Neutrophil (primary cell): ENCODE measurements around the gene ZFP28.

Experiments used
- H3K27ac ChIP-seq: fragments of 200-600 bp; sonication (generic); 2 replicates; pipeline ENCODE4 v1.5.1; 2016; ENCODE audit warnings: mild to moderate bottlenecking, moderate library complexity
- H3K27me3 ChIP-seq: fragments of 200-600 bp; sonication (generic); 2 replicates; pipeline ENCODE4 v1.6.0; 2016; ENCODE audit warnings: mild to moderate bottlenecking
- H3K36me3 ChIP-seq: fragments of 200-600 bp; sonication (generic); 2 replicates; pipeline ENCODE4 v1.5.1; 2017
- H3K4me1 ChIP-seq, 2 experiments: fragments of 200-600 bp in 1 of 2; sonication (generic) in 1 of 2; 1 replicate in 1 of 2; 2 replicates in 1 of 2; pipeline versions ENCODE4 v1.5.1 to v1.6.1; 2013 to 2016; ENCODE audit warnings: low read depth in 1 of 2, low read length in 1 of 2, mild to moderate bottlenecking in 1 of 2, moderate library complexity in 1 of 2; ENCODE audit not compliant: control insufficient read depth in 1 of 2, insufficient read depth in 1 of 2
- H3K4me3 ChIP-seq, 2 experiments: fragments of 200-600 bp in 1 of 2; sonication (generic) in 1 of 2; 1 replicate in 1 of 2; 2 replicates in 1 of 2; pipeline ENCODE4 v1.5.1; 2013 to 2016; ENCODE audit warnings: low read depth in 1 of 2, low read length in 1 of 2, mild to moderate bottlenecking in 1 of 2, moderate library complexity in 1 of 2
- H3K9me3 ChIP-seq: fragments of 200-600 bp; sonication (generic); 2 replicates; pipeline ENCODE4 v1.5.1; 2016
- CTCF ChIP-seq: fragments of 200-600 bp; sonication (generic); IDR thresholded peaks from 2 replicates; pipeline ENCODE4 v1.5.1; 2016; ENCODE audit warnings: antibody characterized with exemption

ZFP28 gene

GRCh38 chr19:56573914-56574313, 35.2 kb downstream of the ZFP28 start:
- Histone ChIP-seq H3K36me3 (no peaks in the 10 kb centered on the region), H3K9me3 (peaks cover 58% of the 10 kb centered on the region), H3K4me1 (no peaks in the 10 kb centered on the region), H3K27ac (no peak overlapping the region), H3K27me3 (no peaks in the 10 kb centered on the region), H3K4me3 (no peak overlapping the region)
- no peak for TF ChIP-seq CTCF

GRCh38 chr19:56577719-56578602, 39.2 kb downstream of the ZFP28 start:
- Histone ChIP-seq H3K36me3 (no peaks in the 10 kb centered on the region), H3K4me3 (no peak overlapping the region), H3K27me3 (no peaks in the 10 kb centered on the region), H3K9me3 (peaks cover 75% of the 10 kb centered on the region), H3K27ac (no peak overlapping the region), H3K4me1 (no peaks in the 10 kb centered on the region)
- TF ChIP-seq CTCF = no peak

GRCh38 chr19:56594446-56594782, 55.7 kb downstream of the ZFP28 start:
- Histone ChIP-seq H3K4me3 (peak overlapping the region; percentile 69 to 74), H3K36me3 (no peaks in the 10 kb centered on the region)

GRCh38 chr19:56594783-56595547, 56.2 kb downstream of the ZFP28 start, which contains the start of gene ZNF71:
Gene ZNF71 (plus strand): TSS chr19:56595302. CDS start chr19:56601559, 6,257 bp downstream.
- Histone ChIP-seq H3K4me1 (peaks cover 13 to 14% of the 10 kb centered on the region in 2 experiments), H3K4me3 (peak within 1 kb of the TSS; percentile 69 to 74), H3K36me3 (no peaks in the 10 kb centered on the region), H3K9me3 (no peaks in the 10 kb centered on the region), H3K27ac (peak within 1 kb of the TSS; percentile 54), H3K27me3 (no peaks in the 10 kb centered on the region)
- no peak for TF ChIP-seq CTCF

More at GRCh38 chr19:56594446-56594782, 55.7 kb downstream of the ZFP28 start:
- H3K9me3 ChIP-seq = no peaks in the 10 kb centered on the region
- TF ChIP-seq CTCF = no peak
- no peak overlapping the region for H3K27ac ChIP-seq
- H3K4me1 ChIP-seq = peaks cover 13 to 14% of the 10 kb centered on the region in 2 experiments
- H3K27me3 ChIP-seq = no peaks in the 10 kb centered on the region

GRCh38 chr19:56595548-56595899, 56.8 kb downstream of the ZFP28 start:
- Histone ChIP-seq H3K4me1 (peaks cover 13 to 14% of the 10 kb centered on the region in 2 experiments), H3K36me3 (no peaks in the 10 kb centered on the region), H3K27me3 (no peaks in the 10 kb centered on the region), H3K9me3 (no peaks in the 10 kb centered on the region), H3K4me3 (peak overlapping the region; percentile 69 to 74), H3K27ac (no peak overlapping the region)
- TF ChIP-seq CTCF = no peak
